HG03280 (cell line): ENCODE measurements around the gene MAN2A2.

Source experiments
- ATAC-seq: cut with Tn5 transposase; IDR thresholded peaks from one replicate; pipeline ENCODE4 v1.9.1; 2021; ENCODE audit warnings: mild to moderate bottlenecking, moderate library complexity; ENCODE audit not compliant: unreplicated experiment

MAN2A2 gene

GRCh38 chr15:90957791-90958190 is 54.7 kb downstream of the MAN2A2 start:
- no peak for ATAC-seq

- no peak for ATAC-seq
These were observed 56.0 kb downstream of the MAN2A2 start for GRCh38 chr15:90959028-90959595.

GRCh38 chr15:90959894-90960293 is 56.8 kb downstream of the MAN2A2 start:
- ATAC-seq: no peak

GRCh38 chr15:90960298-90961091 is 57.4 kb downstream of the MAN2A2 start:
- no peak for ATAC-seq

GRCh38 chr15:90962021-90962420 is 58.9 kb downstream of the MAN2A2 start:
- no peak for ATAC-seq

GRCh38 chr15:90966262-90966661 is 63.2 kb downstream of the MAN2A2 start:
- ATAC-seq: no peak

- ATAC-seq: no peak
These were observed 64.1 kb downstream of the MAN2A2 start for GRCh38 chr15:90967206-90967605.

- ATAC-seq: no peak
These were observed 65.3 kb downstream of the MAN2A2 start for GRCh38 chr15:90968434-90968833.

GRCh38 chr15:90970274-90970673 is 67.2 kb downstream of the MAN2A2 start:
- ATAC-seq: no peak

GRCh38 chr15:90972133-90972532 is 69.0 kb downstream of the MAN2A2 start:
- ATAC-seq: no peak
